HL-60 (cell line): ENCODE measurements around the gene JUP.

ENCODE experiments used
- POLR2AphosphoS5 ChIP-seq: IDR thresholded peaks from 2 replicates; pipeline ENCODE4 v1.6.1; 2012; ENCODE audit warnings: low read depth
- SPI1 ChIP-seq: IDR thresholded peaks from 2 replicates; pipeline ENCODE4 v1.6.1; 2012; ENCODE audit warnings: low read depth, mild to moderate bottlenecking, borderline replicate concordance
- TF ChIP-seq, protein P1 (sequence below): IDR thresholded peaks from one replicate; pipeline ENCODE4 v1.5.1; 2011; ENCODE audit warnings: low read length, control low read depth, inconsistent platforms; ENCODE audit not compliant: insufficient read depth
- TF ChIP-seq, protein P2 (sequence below): IDR thresholded peaks from 2 replicates; pipeline ENCODE4 v1.6.1; 2012; ENCODE audit warnings: low read depth; ENCODE audit not compliant: insufficient replicate concordance

- TF ChIP-seq, protein P1, sequence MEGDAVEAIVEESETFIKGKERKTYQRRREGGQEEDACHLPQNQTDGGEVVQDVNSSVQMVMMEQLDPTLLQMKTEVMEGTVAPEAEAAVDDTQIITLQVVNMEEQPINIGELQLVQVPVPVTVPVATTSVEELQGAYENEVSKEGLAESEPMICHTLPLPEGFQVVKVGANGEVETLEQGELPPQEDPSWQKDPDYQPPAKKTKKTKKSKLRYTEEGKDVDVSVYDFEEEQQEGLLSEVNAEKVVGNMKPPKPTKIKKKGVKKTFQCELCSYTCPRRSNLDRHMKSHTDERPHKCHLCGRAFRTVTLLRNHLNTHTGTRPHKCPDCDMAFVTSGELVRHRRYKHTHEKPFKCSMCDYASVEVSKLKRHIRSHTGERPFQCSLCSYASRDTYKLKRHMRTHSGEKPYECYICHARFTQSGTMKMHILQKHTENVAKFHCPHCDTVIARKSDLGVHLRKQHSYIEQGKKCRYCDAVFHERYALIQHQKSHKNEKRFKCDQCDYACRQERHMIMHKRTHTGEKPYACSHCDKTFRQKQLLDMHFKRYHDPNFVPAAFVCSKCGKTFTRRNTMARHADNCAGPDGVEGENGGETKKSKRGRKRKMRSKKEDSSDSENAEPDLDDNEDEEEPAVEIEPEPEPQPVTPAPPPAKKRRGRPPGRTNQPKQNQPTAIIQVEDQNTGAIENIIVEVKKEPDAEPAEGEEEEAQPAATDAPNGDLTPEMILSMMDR: no peak
- TF ChIP-seq, protein P2, sequence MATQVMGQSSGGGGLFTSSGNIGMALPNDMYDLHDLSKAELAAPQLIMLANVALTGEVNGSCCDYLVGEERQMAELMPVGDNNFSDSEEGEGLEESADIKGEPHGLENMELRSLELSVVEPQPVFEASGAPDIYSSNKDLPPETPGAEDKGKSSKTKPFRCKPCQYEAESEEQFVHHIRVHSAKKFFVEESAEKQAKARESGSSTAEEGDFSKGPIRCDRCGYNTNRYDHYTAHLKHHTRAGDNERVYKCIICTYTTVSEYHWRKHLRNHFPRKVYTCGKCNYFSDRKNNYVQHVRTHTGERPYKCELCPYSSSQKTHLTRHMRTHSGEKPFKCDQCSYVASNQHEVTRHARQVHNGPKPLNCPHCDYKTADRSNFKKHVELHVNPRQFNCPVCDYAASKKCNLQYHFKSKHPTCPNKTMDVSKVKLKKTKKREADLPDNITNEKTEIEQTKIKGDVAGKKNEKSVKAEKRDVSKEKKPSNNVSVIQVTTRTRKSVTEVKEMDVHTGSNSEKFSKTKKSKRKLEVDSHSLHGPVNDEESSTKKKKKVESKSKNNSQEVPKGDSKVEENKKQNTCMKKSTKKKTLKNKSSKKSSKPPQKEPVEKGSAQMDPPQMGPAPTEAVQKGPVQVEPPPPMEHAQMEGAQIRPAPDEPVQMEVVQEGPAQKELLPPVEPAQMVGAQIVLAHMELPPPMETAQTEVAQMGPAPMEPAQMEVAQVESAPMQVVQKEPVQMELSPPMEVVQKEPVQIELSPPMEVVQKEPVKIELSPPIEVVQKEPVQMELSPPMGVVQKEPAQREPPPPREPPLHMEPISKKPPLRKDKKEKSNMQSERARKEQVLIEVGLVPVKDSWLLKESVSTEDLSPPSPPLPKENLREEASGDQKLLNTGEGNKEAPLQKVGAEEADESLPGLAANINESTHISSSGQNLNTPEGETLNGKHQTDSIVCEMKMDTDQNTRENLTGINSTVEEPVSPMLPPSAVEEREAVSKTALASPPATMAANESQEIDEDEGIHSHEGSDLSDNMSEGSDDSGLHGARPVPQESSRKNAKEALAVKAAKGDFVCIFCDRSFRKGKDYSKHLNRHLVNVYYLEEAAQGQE: no peak
- no peak for TF ChIP-seq POLR2AphosphoS5
- TF ChIP-seq SPI1: no peak
Measured at GRCh38 chr17:41785859-41786226, 668 bp downstream of the JUP start.
